DOHH2 (cell line): Measurements from ENCODE around the gene SEMA3E.

Experiments
- H3F3A ChIP-seq: fragments of 200-600 bp; sonication (generic), shearing (Covaris generic); 2 replicates; pipeline ENCODE4 v1.6.0; 2016; ENCODE audit warnings: antibody characterized with exemption, mild to moderate bottlenecking; ENCODE audit not compliant: control insufficient read depth, insufficient read depth
- H3K27ac ChIP-seq: fragments of 200-600 bp; sonication (generic); 2 replicates; pipeline ENCODE4 v1.5.1; 2014; ENCODE audit warnings: low read depth, mild to moderate bottlenecking, low read length, moderate library complexity
- H3K27me3 ChIP-seq: fragments of 200-600 bp; sonication (generic); 2 replicates; pipeline ENCODE4 v1.6.1; 2014; ENCODE audit warnings: mild to moderate bottlenecking, low read length, mixed read lengths; ENCODE audit not compliant: control insufficient read depth
- H3K36me3 ChIP-seq: fragments of 200-600 bp; sonication (generic); 2 replicates; pipeline ENCODE4 v1.6.1; 2014; ENCODE audit warnings: mild to moderate bottlenecking, low read length, moderate library complexity, mixed read lengths; ENCODE audit not compliant: control insufficient read depth
- H3K4me1 ChIP-seq: fragments of 200-600 bp; sonication (generic); 2 replicates; pipeline ENCODE4 v1.6.1; 2014; ENCODE audit warnings: mild to moderate bottlenecking, low read length, mixed read lengths; ENCODE audit not compliant: control insufficient read depth
- H3K4me2 ChIP-seq: fragments of 200-600 bp; sonication (generic); 2 replicates; pipeline ENCODE4 v1.6.0; 2014; ENCODE audit warnings: mild to moderate bottlenecking, low read length, moderate library complexity
- H3K4me3 ChIP-seq: fragments of 200-600 bp; sonication (generic); 2 replicates; pipeline ENCODE4 v1.5.1; 2014; ENCODE audit warnings: mild to moderate bottlenecking, low read length, mixed read lengths
- H3K79me2 ChIP-seq: fragments of 200-600 bp; sonication (generic); 2 replicates; pipeline ENCODE4 v1.6.1; 2014; ENCODE audit warnings: mild to moderate bottlenecking, low read length, mixed read lengths; ENCODE audit not compliant: control insufficient read depth
- H3K9me2 ChIP-seq: fragments of 200-600 bp; sonication (generic); replicated peaks from 2 replicates; pipeline ENCODE4 v1.6.1; 2014; ENCODE audit warnings: mild to moderate bottlenecking, low read length, mixed read lengths; ENCODE audit not compliant: control insufficient read depth
- H3K9me3 ChIP-seq: fragments of 200-600 bp; sonication (generic); 2 replicates; pipeline ENCODE4 v1.6.1; 2014; ENCODE audit warnings: antibody characterized with exemption, low read length, mixed read lengths; ENCODE audit not compliant: control insufficient read depth, insufficient read depth
- H4K20me1 ChIP-seq: fragments of 200-600 bp; sonication (generic); 2 replicates; pipeline ENCODE4 v1.6.0; 2014; ENCODE audit warnings: low read depth, mild to moderate bottlenecking, antibody characterized with exemption, low read length, moderate library complexity; ENCODE audit not compliant: control insufficient read depth, insufficient read depth
- CTCF ChIP-seq: fragments of 200-600 bp; sonication (generic); IDR thresholded peaks from one replicate; pipeline ENCODE4 v1.5.1; 2014; ENCODE audit warnings: antibody characterized with exemption, mild to moderate bottlenecking, low read depth, low read length; ENCODE audit not compliant: poor library complexity, severe bottlenecking
- EZH2phosphoT487 ChIP-seq: fragments of 200-600 bp; sonication (generic); IDR thresholded peaks from 2 replicates; pipeline ENCODE4 v1.6.1; 2017; ENCODE audit warnings: borderline replicate concordance, mild to moderate bottlenecking, antibody characterized with exemption, low read length, moderate library complexity, mixed read lengths

SEMA3E gene

GRCh38 chr7:83517035-83517700, 131.8 kb downstream of the SEMA3E start:
- no peaks in the 10 kb centered on the region for H3F3A ChIP-seq
- no peak overlapping the region for H3K27ac ChIP-seq
- no peaks in the 10 kb centered on the region for H3K4me1 ChIP-seq
- H3K4me2 ChIP-seq: no peak overlapping the region
- H3K36me3 ChIP-seq: no peaks in the 10 kb centered on the region
- TF ChIP-seq CTCF (no peak), EZH2phosphoT487 (no peak)
- no peaks in the 10 kb centered on the region for H4K20me1 ChIP-seq
- no peaks in the 10 kb centered on the region for H3K9me3 ChIP-seq
- no peak overlapping the region for H3K4me3 ChIP-seq
- no peaks in the 10 kb centered on the region for H3K9me2 ChIP-seq
- H3K79me2 ChIP-seq: no peaks in the 10 kb centered on the region
- H3K27me3 ChIP-seq: no peaks in the 10 kb centered on the region

DNA sequence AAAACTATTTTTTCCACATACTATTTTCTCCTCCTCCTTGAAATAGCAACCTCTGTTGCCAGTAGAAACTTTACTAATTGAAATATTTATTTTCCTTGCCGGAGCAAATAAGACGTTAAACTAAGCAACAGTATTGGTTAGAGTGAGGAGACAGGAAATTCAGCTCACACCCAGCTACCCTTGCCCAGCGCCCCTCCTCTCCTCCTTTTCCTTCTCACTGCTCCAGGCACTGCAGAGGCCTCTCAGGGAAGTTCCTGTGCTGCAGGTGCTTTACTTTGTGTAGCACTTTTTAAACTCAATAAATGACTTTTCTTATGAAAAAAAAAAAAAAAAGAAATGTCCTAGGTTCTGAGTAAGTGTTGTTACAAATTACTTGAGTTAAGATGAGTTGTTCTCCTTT, 134.0 kb downstream of the SEMA3E start:
- Histone ChIP-seq H3F3A (no peaks in the 10 kb centered on the region), H4K20me1 (no peaks in the 10 kb centered on the region), H3K27me3 (no peaks in the 10 kb centered on the region), H3K36me3 (no peaks in the 10 kb centered on the region), H3K79me2 (no peaks in the 10 kb centered on the region), H3K9me2 (no peaks in the 10 kb centered on the region), H3K4me3 (no peak overlapping the region), H3K9me3 (no peaks in the 10 kb centered on the region), H3K4me2 (no peak overlapping the region), H3K4me1 (no peaks in the 10 kb centered on the region), H3K27ac (no peak overlapping the region)
- TF ChIP-seq EZH2phosphoT487 (no peak), CTCF (no peak)

DNA sequence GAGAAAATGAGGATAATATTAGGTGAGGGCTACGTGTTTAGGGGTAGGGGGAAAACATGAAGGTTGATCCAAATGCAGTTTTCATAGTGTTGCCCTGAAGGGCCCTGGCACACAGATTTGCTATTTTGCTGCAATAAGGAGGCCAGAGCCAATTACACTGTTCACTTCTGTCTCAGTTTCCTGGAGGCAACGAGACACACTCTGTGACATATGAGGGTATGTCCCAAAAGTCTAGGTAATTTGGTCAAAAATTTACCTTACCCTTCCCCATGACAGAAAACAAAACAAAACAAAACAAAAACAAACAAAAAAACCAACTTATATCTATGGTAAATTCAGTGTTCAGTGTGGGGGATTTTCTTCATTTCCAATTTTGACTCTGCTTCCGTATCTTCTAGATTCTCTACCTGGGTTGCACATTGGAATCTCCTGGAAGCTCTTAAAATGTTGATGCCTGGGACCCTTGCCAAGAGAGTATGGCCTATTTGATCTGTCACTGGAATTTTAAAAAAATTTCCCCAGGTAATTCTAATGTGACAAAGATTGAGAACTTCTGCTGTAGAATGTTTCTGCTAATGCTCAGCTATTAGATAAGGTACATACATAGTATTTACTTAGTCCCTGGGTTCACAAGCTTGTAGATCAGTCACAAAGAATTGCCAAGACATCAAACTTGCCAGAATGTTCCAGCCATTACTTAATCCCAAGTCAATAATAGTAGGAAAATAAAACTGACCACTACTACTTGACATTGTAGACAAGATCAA, 139.5 kb downstream of the SEMA3E start:
- Histone ChIP-seq H3K4me3 (no peak overlapping the region), H3K79me2 (no peaks in the 10 kb centered on the region), H3K9me2 (no peaks in the 10 kb centered on the region), H3K4me1 (no peaks in the 10 kb centered on the region), H3K36me3 (no peaks in the 10 kb centered on the region), H4K20me1 (no peaks in the 10 kb centered on the region), H3K9me3 (peaks cover 1% of the 10 kb centered on the region; the same call in 1 of the 2 replicates), H3F3A (no peaks in the 10 kb centered on the region), H3K4me2 (no peak overlapping the region), H3K27ac (no peak overlapping the region), H3K27me3 (no peaks in the 10 kb centered on the region)
- TF ChIP-seq CTCF (no peak), EZH2phosphoT487 (no peak)
